Astrocyte (in vitro differentiated cells and primary cell): ENCODE data around the gene RBM38. TPM values are rescaled to one million over a fixed set of nuclear protein-coding genes. Genes with fewer than 3 reads are reported as not detected.

ENCODE experiments used
- DNase-seq: peaks from one replicate; pipeline ENCODE4 v3.0.0-alpha.2; 2010; ENCODE audit warnings: low read depth
- FAIRE-seq: peaks from 2 replicates; lab custom pipeline; 2011; peaks lifted over from hg19 to GRCh38; lab: Jason Lieb, UNC
- H2AFZ ChIP-seq: 2 replicates; pipeline ENCODE4 v1.6.0; 2012; ENCODE audit warnings: low read depth, low read length, inconsistent platforms
- H3K27ac ChIP-seq: 2 replicates; pipeline ENCODE4 v1.5.1; 2011; ENCODE audit warnings: low read depth, low read length, inconsistent platforms
- H3K27me3 ChIP-seq: 2 replicates; pipeline ENCODE4 v1.6.0; 2011; ENCODE audit warnings: low read length, inconsistent platforms; ENCODE audit not compliant: insufficient read depth
- H3K36me3 ChIP-seq: 2 replicates; pipeline ENCODE4 v1.5.1; 2011; ENCODE audit warnings: low read length, inconsistent platforms; ENCODE audit not compliant: insufficient read depth
- H3K4me1 ChIP-seq: 2 replicates; pipeline ENCODE4 v1.5.1; 2011; ENCODE audit warnings: low read length, inconsistent platforms; ENCODE audit not compliant: insufficient read depth
- H3K4me2 ChIP-seq: 2 replicates; pipeline ENCODE4 v1.6.0; 2012; ENCODE audit warnings: low read length, inconsistent platforms
- H3K4me3 ChIP-seq: 2 replicates; pipeline ENCODE4 v1.5.1; 2011; ENCODE audit warnings: low read depth, mild to moderate bottlenecking, low read length, inconsistent platforms; ENCODE audit not compliant: insufficient read depth
- H3K79me2 ChIP-seq: 2 replicates; pipeline ENCODE4 v1.6.0; 2012; ENCODE audit warnings: mild to moderate bottlenecking, low read length, inconsistent platforms; ENCODE audit not compliant: insufficient read depth
- H3K9ac ChIP-seq: 2 replicates; pipeline ENCODE4 v1.6.0; 2012; ENCODE audit warnings: mild to moderate bottlenecking, low read length, inconsistent platforms
- H3K9me3 ChIP-seq: 2 replicates; pipeline ENCODE4 v1.5.1; 2012; ENCODE audit warnings: low read depth, mild to moderate bottlenecking, low read length, inconsistent platforms; ENCODE audit not compliant: insufficient read depth
- H4K20me1 ChIP-seq: 2 replicates; pipeline ENCODE4 v1.6.0; 2012; ENCODE audit warnings: low read length, inconsistent platforms; ENCODE audit not compliant: insufficient read depth
- H3K27ac Mint-ChIP-seq: one replicate; pipeline ENCODE4 v1.8.0; 2021; ENCODE audit warnings: mild to moderate bottlenecking, mixed read lengths; ENCODE audit not compliant: unreplicated experiment
- H3K27me3 Mint-ChIP-seq: one replicate; pipeline ENCODE4 v1.8.0; 2021; ENCODE audit warnings: low read depth, mixed read lengths; ENCODE audit not compliant: unreplicated experiment
- H3K36me3 Mint-ChIP-seq: one replicate; pipeline ENCODE4 v1.8.0; 2021; ENCODE audit warnings: low read depth, mixed read lengths; ENCODE audit not compliant: unreplicated experiment
- H3K4me1 Mint-ChIP-seq: one replicate; pipeline ENCODE4 v1.8.0; 2021; ENCODE audit warnings: low read depth, mixed read lengths; ENCODE audit not compliant: unreplicated experiment
- H3K4me3 Mint-ChIP-seq: one replicate; pipeline ENCODE4 v1.8.0; 2021; ENCODE audit warnings: mild to moderate bottlenecking, moderate library complexity, mixed read lengths; ENCODE audit not compliant: unreplicated experiment
- H3K9me3 Mint-ChIP-seq: one replicate; pipeline ENCODE4 v1.8.0; 2021; ENCODE audit warnings: mild to moderate bottlenecking, mixed read lengths; ENCODE audit not compliant: unreplicated experiment
- CTCF ChIP-seq: IDR thresholded peaks from 2 replicates; pipeline ENCODE4 v1.5.1; 2011; ENCODE audit warnings: low read depth, mild to moderate bottlenecking, inconsistent platforms, low read length, moderate library complexity; ENCODE audit not compliant: insufficient read depth
- EZH2 ChIP-seq: IDR thresholded peaks from 2 replicates; pipeline ENCODE4 v1.6.1; 2012; ENCODE audit warnings: mild to moderate bottlenecking, low read length, inconsistent platforms; ENCODE audit not compliant: insufficient read depth
- total RNA-seq: library from RNA; stranded (reverse); gene quantifications from 2 replicates; pipeline ENCODE4 v1.2.1, GENCODE V29; 2021

RBM38 gene
- total RNA-seq, 1 donor from 2014 or later: 43.5 TPM

DNA sequence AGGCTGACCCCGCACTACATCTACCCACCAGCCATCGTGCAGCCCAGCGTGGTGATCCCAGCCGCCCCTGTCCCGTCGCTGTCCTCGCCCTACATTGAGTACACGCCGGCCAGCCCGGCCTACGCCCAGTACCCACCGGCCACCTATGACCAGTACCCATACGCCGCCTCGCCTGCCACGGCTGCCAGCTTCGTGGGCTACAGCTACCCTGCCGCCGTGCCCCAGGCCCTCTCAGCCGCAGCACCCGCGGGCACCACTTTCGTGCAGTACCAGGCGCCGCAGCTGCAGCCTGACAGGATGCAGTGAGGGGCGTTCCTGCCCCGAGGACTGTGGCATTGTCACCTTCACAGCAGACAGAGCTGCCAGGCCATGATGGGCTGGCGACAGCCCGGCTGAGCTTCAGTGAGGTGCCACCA lies 16.4 kb downstream of the RBM38 start:
- no peak for TF ChIP-seq EZH2
- no peak for TF ChIP-seq CTCF
- Histone ChIP-seq H3K9me3 (no peaks in the 10 kb centered on the region), H3K4me3 (no peak overlapping the region), H3K27ac (no peak overlapping the region), H3K79me2 (peaks cover 5% of the 10 kb centered on the region), H3K36me3 (no peaks in the 10 kb centered on the region), H3K9ac (no peak overlapping the region), H3K4me1 (no peaks in the 10 kb centered on the region), H4K20me1 (peaks cover 25% of the 10 kb centered on the region), H2AFZ (no peak overlapping the region), H3K4me2 (no peak overlapping the region), H3K27me3 (no peaks in the 10 kb centered on the region)
- Mint-ChIP-seq H3K4me1 (peaks cover 4% of the 10 kb centered on the region), H3K27ac (peak overlapping the region; percentile 7), H3K27me3 (no peaks in the 10 kb centered on the region), H3K9me3 (no peaks in the 10 kb centered on the region), H3K4me3 (no peak overlapping the region), H3K36me3 (peaks cover 10% of the 10 kb centered on the region)
- DNase-seq (no peak), FAIRE-seq (no peak)

GRCh38 chr20:57408131-57408530 lies 16.9 kb downstream of the RBM38 start:
- H3K9ac ChIP-seq: no peak overlapping the region
- H3K27me3 ChIP-seq: no peaks in the 10 kb centered on the region
- Mint-ChIP-seq H3K27me3 (no peaks in the 10 kb centered on the region), H3K4me3 (no peak overlapping the region), H3K4me1 (peaks cover 4% of the 10 kb centered on the region), H3K27ac (peak overlapping the region; percentile 7), H3K9me3 (no peaks in the 10 kb centered on the region), H3K36me3 (peaks cover 10% of the 10 kb centered on the region)
- H3K27ac ChIP-seq: no peak overlapping the region
- no peaks in the 10 kb centered on the region for H3K9me3 ChIP-seq
- no peak overlapping the region for H3K4me2 ChIP-seq
- no peaks in the 10 kb centered on the region for H3K79me2 ChIP-seq
- H3K4me3 ChIP-seq: no peak overlapping the region
- peaks cover 19% of the 10 kb centered on the region for H4K20me1 ChIP-seq
- H3K36me3 ChIP-seq: no peaks in the 10 kb centered on the region
- DNase-seq (no peak), FAIRE-seq (no peak)
- TF ChIP-seq CTCF (no peak), EZH2 (no peak)
- H2AFZ ChIP-seq: no peak overlapping the region
- no peaks in the 10 kb centered on the region for H3K4me1 ChIP-seq

DNA sequence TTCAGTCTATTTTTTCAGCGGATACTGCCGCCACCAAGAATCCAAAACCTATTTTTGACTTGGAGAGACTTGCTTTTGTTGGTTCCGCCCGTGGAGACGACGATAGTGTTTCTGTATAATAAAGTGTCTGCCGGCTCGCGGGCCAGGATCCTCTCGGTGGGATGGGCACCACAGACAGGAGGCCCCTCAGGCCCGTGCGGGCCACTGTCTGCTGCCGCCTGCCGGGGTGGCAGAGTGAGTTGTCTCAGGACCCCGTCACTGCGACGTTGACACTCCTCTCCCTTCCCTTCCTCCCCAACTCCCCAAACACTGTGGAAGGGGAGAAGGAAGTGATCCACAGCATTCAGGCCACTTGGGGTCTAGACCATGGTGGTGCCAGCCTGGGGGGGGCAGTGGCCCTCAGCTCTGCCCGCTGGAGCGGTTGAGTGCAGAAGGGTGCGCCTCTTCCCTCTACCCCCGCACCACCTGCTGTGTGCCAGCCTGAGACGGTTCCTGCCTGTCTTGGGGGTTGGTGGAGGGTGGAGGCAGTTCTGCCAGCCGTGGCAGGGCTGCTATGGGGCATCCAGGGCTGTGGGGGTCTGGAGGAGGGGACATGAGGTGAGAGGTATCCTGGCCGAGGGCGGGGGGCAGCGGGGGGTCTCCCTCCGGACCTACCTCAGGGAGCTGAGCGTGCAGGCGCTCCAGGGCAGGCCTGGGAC lies 17.5 kb downstream of the RBM38 start:
- Histone ChIP-seq H2AFZ (no peak overlapping the region), H3K9ac (no peak overlapping the region), H4K20me1 (peaks cover 19% of the 10 kb centered on the region), H3K4me3 (no peak overlapping the region), H3K27ac (no peak overlapping the region), H3K36me3 (no peaks in the 10 kb centered on the region), H3K27me3 (no peaks in the 10 kb centered on the region), H3K79me2 (no peaks in the 10 kb centered on the region), H3K4me1 (no peaks in the 10 kb centered on the region), H3K9me3 (no peaks in the 10 kb centered on the region), H3K4me2 (no peak overlapping the region)
- H3K4me1 Mint-ChIP-seq: peaks cover 4% of the 10 kb centered on the region
- no peak for DNase-seq
- H3K4me3 Mint-ChIP-seq: no peak overlapping the region
- H3K27me3 Mint-ChIP-seq: no peaks in the 10 kb centered on the region
- FAIRE-seq: no peak
- H3K9me3 Mint-ChIP-seq: no peaks in the 10 kb centered on the region
- peaks cover 9% of the 10 kb centered on the region for H3K36me3 Mint-ChIP-seq
- no peak overlapping the region for H3K27ac Mint-ChIP-seq
- TF ChIP-seq EZH2 (no peak), CTCF (no peak)
